OCI-LY7 (cell line): ENCODE data around the gene PIPOX. TPM values are rescaled to one million over a fixed set of nuclear protein-coding genes. Genes with fewer than 3 reads are reported as not detected.

Experiments
- BruUV-seq: library from RNA; stranded (reverse); fragments of 400-500 nt; replicated peaks from 2 replicates; lab custom pipeline; 2021; lab: Mats Ljungman, UMichigan
- CTCF ChIA-PET: fragments of 300-600 bp; sonication (Branson Sonifier 250); formaldehyde crosslinking; loops from one replicate; lab custom pipeline; 2022; ENCODE audit warnings: antibody characterized with exemption; ENCODE audit not compliant: unreplicated experiment; lab: Charles Lee
- POLR2A ChIA-PET: fragments of 300-600 bp; sonication (Branson Sonifier 250); formaldehyde crosslinking; loops from one replicate; lab custom pipeline; 2022; ENCODE audit warnings: antibody characterized with exemption; lab: Charles Lee
- DNase-seq: peaks from one replicate; pipeline ENCODE4 v3.0.0-alpha.2; 2015; ENCODE audit warnings: low spot score
- H2AFZ ChIP-seq: fragments of 200-600 bp; sonication (generic), shearing (Covaris generic); 2 replicates; pipeline ENCODE4 v1.6.1; 2014; ENCODE audit warnings: mild to moderate bottlenecking, antibody characterized with exemption, low read length, moderate library complexity
- H3K27ac ChIP-seq: fragments of 200-600 bp; sonication (generic); 2 replicates; pipeline ENCODE4 v1.5.1; 2014; ENCODE audit warnings: mixed run types, low read depth, mild to moderate bottlenecking, moderate library complexity, low read length, inconsistent platforms; ENCODE audit not compliant: poor library complexity, severe bottlenecking
- H3K36me3 ChIP-seq: fragments of 200-600 bp; sonication (generic); 2 replicates; pipeline ENCODE4 v1.6.1; 2014; ENCODE audit warnings: mild to moderate bottlenecking, antibody characterized with exemption, low read length, moderate library complexity, mixed read lengths; ENCODE audit not compliant: insufficient read depth
- H3K4me1 ChIP-seq: fragments of 200-600 bp; sonication (generic); 2 replicates; pipeline ENCODE4 v1.5.1; 2014; ENCODE audit warnings: mild to moderate bottlenecking, low read length; ENCODE audit not compliant: insufficient read depth, poor library complexity, severe bottlenecking
- H3K4me2 ChIP-seq: fragments of 200-600 bp; sonication (generic); 2 replicates; pipeline ENCODE4 v1.6.1; 2014; ENCODE audit warnings: mild to moderate bottlenecking, low read length
- H3K4me3 ChIP-seq: fragments of 200-600 bp; sonication (generic); 2 replicates; pipeline ENCODE4 v1.5.1; 2014; ENCODE audit warnings: mild to moderate bottlenecking, low read depth, low read length; ENCODE audit not compliant: poor library complexity, severe bottlenecking
- H3K79me2 ChIP-seq: fragments of 200-600 bp; sonication (generic); 2 replicates; pipeline ENCODE4 v1.6.1; 2016; ENCODE audit warnings: low read depth, mild to moderate bottlenecking, low read length, moderate library complexity, mixed read lengths; ENCODE audit not compliant: insufficient read depth
- H3K9me2 ChIP-seq: fragments of 200-600 bp; sonication (generic); 2 replicates; pipeline ENCODE4 v1.6.1; 2016; ENCODE audit warnings: mild to moderate bottlenecking, low read length, mixed read lengths; ENCODE audit not compliant: insufficient read depth
- H3K9me3 ChIP-seq: fragments of 200-600 bp; sonication (generic); 2 replicates; pipeline ENCODE4 v1.6.1; 2014; ENCODE audit warnings: mild to moderate bottlenecking, mixed run types, low read length, mixed read lengths
- H4K20me1 ChIP-seq: fragments of 200-600 bp; sonication (generic); 2 replicates; pipeline ENCODE4 v1.6.1; 2014; ENCODE audit warnings: mild to moderate bottlenecking, antibody characterized with exemption, low read length, moderate library complexity, mixed read lengths; ENCODE audit not compliant: insufficient read depth
- EZH2phosphoT487 ChIP-seq: fragments of 200-600 bp; sonication (generic); IDR thresholded peaks from 2 replicates; pipeline ENCODE4 v1.6.1; 2018; ENCODE audit warnings: low read depth, borderline replicate concordance, mild to moderate bottlenecking, mixed run types, antibody characterized with exemption, low read length, moderate library complexity, mixed read lengths
- intact Hi-C: fragments of 100-400 bp; cut with micrococcal nuclease; formaldehyde crosslinking; loops from one replicate; pipeline ENCODE4 v1.10.0; 2022; ENCODE audit not compliant: unreplicated experiment
- total RNA-seq, 2 experiments: library from RNA; depleted of rRNA in 1 of 2; stranded (reverse); fragments of >200 nt in 1 of 2; shearing (Covaris generic) in 1 of 2; gene quantifications; 2 replicates each; pipeline ENCODE4 v1.2.3, GENCODE V29; 2014 to 2022
- TF ChIP-seq, protein P1 (sequence below): fragments of 200-600 bp; sonication (generic); conservative IDR thresholded peaks from 2 replicates; pipeline ENCODE4 v1.5.1; 2014; ENCODE audit warnings: mild to moderate bottlenecking, antibody characterized with exemption, low read length, moderate library complexity, mixed read lengths

The PIPOX gene
- total RNA-seq, 2 experiments from 2014 or later, result 3.8 to 4.1 TPM

DNA sequence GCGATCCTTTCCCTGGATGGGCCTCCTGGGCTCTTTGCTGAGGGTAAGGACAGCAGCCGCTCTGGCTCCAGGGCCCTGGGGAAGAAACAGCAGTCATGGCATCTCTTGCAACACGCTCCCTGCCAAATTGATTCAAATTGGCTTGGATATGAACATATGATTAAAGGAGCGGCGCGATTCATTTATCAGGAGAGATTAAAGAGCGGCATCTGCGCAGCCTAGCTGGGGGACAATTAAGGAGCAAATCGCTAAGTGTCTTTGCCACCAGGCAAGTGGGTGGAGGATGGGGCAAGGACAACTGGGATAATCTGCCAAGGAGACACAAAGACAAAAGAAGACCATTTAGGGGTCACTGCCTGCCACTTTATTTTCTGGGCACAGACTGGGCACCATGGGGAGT lies 27.8 kb downstream of the PIPOX start:
- no peaks in the 10 kb centered on the region for H4K20me1 ChIP-seq
- H3K27ac ChIP-seq, result no peak overlapping the region
- no peak overlapping the region for H3K4me2 ChIP-seq
- no TSS peak for BruUV-seq
- no peak for TF ChIP-seq EZH2phosphoT487
- TF ChIP-seq, protein P1, sequence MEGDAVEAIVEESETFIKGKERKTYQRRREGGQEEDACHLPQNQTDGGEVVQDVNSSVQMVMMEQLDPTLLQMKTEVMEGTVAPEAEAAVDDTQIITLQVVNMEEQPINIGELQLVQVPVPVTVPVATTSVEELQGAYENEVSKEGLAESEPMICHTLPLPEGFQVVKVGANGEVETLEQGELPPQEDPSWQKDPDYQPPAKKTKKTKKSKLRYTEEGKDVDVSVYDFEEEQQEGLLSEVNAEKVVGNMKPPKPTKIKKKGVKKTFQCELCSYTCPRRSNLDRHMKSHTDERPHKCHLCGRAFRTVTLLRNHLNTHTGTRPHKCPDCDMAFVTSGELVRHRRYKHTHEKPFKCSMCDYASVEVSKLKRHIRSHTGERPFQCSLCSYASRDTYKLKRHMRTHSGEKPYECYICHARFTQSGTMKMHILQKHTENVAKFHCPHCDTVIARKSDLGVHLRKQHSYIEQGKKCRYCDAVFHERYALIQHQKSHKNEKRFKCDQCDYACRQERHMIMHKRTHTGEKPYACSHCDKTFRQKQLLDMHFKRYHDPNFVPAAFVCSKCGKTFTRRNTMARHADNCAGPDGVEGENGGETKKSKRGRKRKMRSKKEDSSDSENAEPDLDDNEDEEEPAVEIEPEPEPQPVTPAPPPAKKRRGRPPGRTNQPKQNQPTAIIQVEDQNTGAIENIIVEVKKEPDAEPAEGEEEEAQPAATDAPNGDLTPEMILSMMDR, result no peak
- H3K4me3 ChIP-seq, result no peak overlapping the region
- H3K4me1 ChIP-seq, result no peaks in the 10 kb centered on the region
- no peak for DNase-seq
- H3K79me2 ChIP-seq, result no peaks in the 10 kb centered on the region
- H3K9me2 ChIP-seq, result no peaks in the 10 kb centered on the region
- H3K36me3 ChIP-seq, result no peaks in the 10 kb centered on the region
- no peaks in the 10 kb centered on the region for H3K9me3 ChIP-seq
- CTCF ChIA-PET, result no interaction called here
- POLR2A ChIA-PET, result no interaction called here
- H2AFZ ChIP-seq, result no peak overlapping the region
- intact Hi-C loops, result no loop called here

- H4K20me1 ChIP-seq, result no peaks in the 10 kb centered on the region
- TF ChIP-seq, protein P1, result no peak
- TF ChIP-seq EZH2phosphoT487, result no peak
- no peak overlapping the region for H2AFZ ChIP-seq
- CTCF ChIA-PET, result no interaction called here
- no peaks in the 10 kb centered on the region for H3K36me3 ChIP-seq
- H3K9me3 ChIP-seq, result no peaks in the 10 kb centered on the region
- intact Hi-C loops, result no loop called here
- H3K9me2 ChIP-seq, result no peaks in the 10 kb centered on the region
- no peak overlapping the region for H3K4me3 ChIP-seq
- no peaks in the 10 kb centered on the region for H3K79me2 ChIP-seq
- H3K27ac ChIP-seq, result no peak overlapping the region
- BruUV-seq, result no TSS peak
- POLR2A ChIA-PET, result interaction anchor here (0.6 kb wide), 1 partner anchor 9 kb away, joined by 3 read pairs; no protein-coding TSS in a partner anchor
- no peaks in the 10 kb centered on the region for H3K4me1 ChIP-seq
- H3K4me2 ChIP-seq, result no peak overlapping the region
- no peak for DNase-seq
Observed at GRCh38 chr17:29071303-29071702, 28.4 kb downstream of the PIPOX start.

DNA sequence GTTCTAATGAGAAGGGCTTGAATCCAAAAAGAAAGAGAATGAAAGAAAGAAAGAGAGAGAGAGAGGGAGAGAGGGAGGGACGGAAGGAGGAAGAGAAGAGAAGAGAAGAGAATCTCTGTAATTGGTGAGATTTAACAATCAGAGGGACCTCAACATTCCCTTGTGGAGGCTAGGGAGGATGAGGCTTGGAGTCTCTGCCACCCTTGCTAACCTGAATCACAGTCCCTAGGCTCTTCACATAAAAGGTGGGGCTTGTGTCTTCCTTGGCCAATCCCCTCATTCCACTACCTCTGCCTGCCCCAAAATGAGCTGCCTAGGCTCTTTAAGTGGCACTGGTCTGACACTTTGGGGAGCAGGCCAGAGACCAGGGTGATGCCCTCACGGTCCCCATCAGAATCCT lies 30.1 kb downstream of the PIPOX start:
- no peak for DNase-seq
- H3K4me3 ChIP-seq, result no peak overlapping the region
- H4K20me1 ChIP-seq, result no peaks in the 10 kb centered on the region
- intact Hi-C loops, result no loop called here
- no peaks in the 10 kb centered on the region for H3K4me1 ChIP-seq
- H3K9me3 ChIP-seq, result no peaks in the 10 kb centered on the region
- no peak overlapping the region for H2AFZ ChIP-seq
- ChIA-PET CTCF (no interaction called here), POLR2A (interaction anchor here (0.6 to 0.7 kb wide), 2 partner anchors 26 to 29 kb away, joined by 3 to 5 read pairs; no protein-coding TSS in a partner anchor)
- H3K79me2 ChIP-seq, result no peaks in the 10 kb centered on the region
- no peak overlapping the region for H3K27ac ChIP-seq
- H3K36me3 ChIP-seq, result 0 out of 2 replicates have a peak, but pooled peaks cover 6% of the 10 kb centered on the region
- BruUV-seq, result no TSS peak
- TF ChIP-seq, protein P1, result no peak
- no peak for TF ChIP-seq EZH2phosphoT487
- no peaks in the 10 kb centered on the region for H3K9me2 ChIP-seq
- H3K4me2 ChIP-seq, result no peak overlapping the region
